SK-N-MC (cell line): ENCODE results near the gene HECTD3.

Experiments used
- EZH2 ChIP-seq: fragments of 200-600 bp; sonication (generic); IDR thresholded peaks from one replicate; pipeline ENCODE4 v1.6.1; 2017; ENCODE audit warnings: antibody characterized with exemption
- FOXP2 ChIP-seq: optimal IDR thresholded peaks from 2 replicates; pipeline ENCODE3; 2011; ENCODE audit warnings: mild to moderate bottlenecking, moderate library complexity; ENCODE audit not compliant: insufficient read depth; ENCODE audit errors: extremely low read length, control extremely low read depth
- POLR2AphosphoS5 ChIP-seq: IDR thresholded peaks from 2 replicates; pipeline ENCODE4 v1.6.1; 2012; ENCODE audit warnings: mild to moderate bottlenecking, low read depth, low read length, borderline replicate concordance

DNA sequence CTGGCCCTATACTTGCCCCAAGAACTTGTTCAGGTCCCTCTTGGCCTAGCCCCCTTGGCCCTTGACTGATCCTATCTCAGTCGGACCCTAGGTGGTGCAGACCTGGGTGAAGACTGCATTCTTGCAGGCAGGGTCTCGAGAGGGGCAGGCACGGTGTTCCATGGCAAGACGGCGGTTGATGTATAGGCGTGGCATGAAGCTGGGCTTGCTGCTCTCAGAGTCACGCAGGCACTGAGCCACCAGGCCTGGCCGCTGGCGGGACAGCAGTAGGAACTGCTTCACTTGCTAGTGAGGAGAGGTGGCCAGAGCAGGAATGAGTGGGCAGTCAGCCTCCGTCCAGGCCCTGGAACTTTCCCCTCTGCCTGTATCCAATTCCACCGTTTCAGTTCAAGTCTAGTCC lies 3.8 kb downstream of the HECTD3 start:
- TF ChIP-seq POLR2AphosphoS5 (no peak), EZH2 (no peak), FOXP2 (no peak)
